Stimulated activated CD4-positive, alpha-beta T cell treated with anti-CD3 and anti-CD28 coated beads, TNF-alpha, amount 100 ng/mL, for 1 hour (primary cell): ENCODE measurements around the gene PAGE3.

Source experiments
- DNase-seq, 3 donors: peaks; one replicate each; pipeline ENCODE4 v3.0.0-alpha.2; 2020; ENCODE audit warnings: low read depth in 3 of 3, low spot score in 1 of 3

The PAGE3 gene

GRCh38 chrX:55264816-55265215 lies at the start of gene PAGE3:
Gene PAGE3 (minus strand): TSS chrX:55264916. CDS start chrX:55263903, 1,013 bp downstream.
- DNase-seq, result no peak

- DNase-seq, result no peak
Measured at GRCh38 chrX:55312655-55313054, 47.9 kb upstream of the PAGE3 start.

GRCh38 chrX:55290963-55291362 lies 26.2 kb upstream of the PAGE3 start:
- no peak for DNase-seq

- no peak for DNase-seq
Measured at GRCh38 chrX:55279832-55280231, 15.1 kb upstream of the PAGE3 start.

GRCh38 chrX:55260806-55261205 lies 3.9 kb downstream of the PAGE3 start:
- no peak for DNase-seq

GRCh38 chrX:55253528-55253927 lies 11.2 kb downstream of the PAGE3 start:
- no peak for DNase-seq

GRCh38 chrX:55240788-55241340 lies 23.9 kb downstream of the PAGE3 start:
- no peak for DNase-seq

GRCh38 chrX:55220119-55220794 lies 44.5 kb downstream of the PAGE3 start, which contains the start of gene PAGE5:
Gene PAGE5 (plus strand): TSS chrX:55220346. CDS start chrX:55221383, 1,037 bp downstream.
- no peak for DNase-seq

GRCh38 chrX:55213381-55213780 lies 51.3 kb downstream of the PAGE3 start:
- DNase-seq, result no peak

- DNase-seq, result no peak
Measured at GRCh38 chrX:55210931-55211677, 53.6 kb downstream of the PAGE3 start.
